CD8-positive, alpha-beta memory T cell (primary cell): ENCODE measurements around the gene RGS14. TPM values are rescaled to one million over a fixed set of nuclear protein-coding genes. Genes with fewer than 3 reads are reported as not detected.
"Not testable (repeated sequence)": the region's sequence is repeated elsewhere in the genome, so short reads cannot be mapped to it uniquely, and the experiment has no call there.

ENCODE experiments used
- CTCF ChIA-PET: fragments of 350-600 bp; sonication (Branson Sonifier 250); formaldehyde crosslinking; loops from one replicate; lab custom pipeline; 2021; ENCODE audit warnings: antibody characterized with exemption; lab: Charles Lee
- POLR2A ChIA-PET: fragments of 350-600 bp; sonication (Branson Sonifier 250); formaldehyde crosslinking; loops from one replicate; lab custom pipeline; 2021; ENCODE audit warnings: antibody characterized with exemption; lab: Charles Lee
- DNase-seq, 5 donors: peaks; one replicate each; pipeline versions ENCODE4 v3.0.0 to v3.0.0-alpha.2; 2020 to 2022; ENCODE audit warnings: mixed read lengths in 1 of 5
- H3K27ac ChIP-seq: one replicate; pipeline ENCODE4 v1.7.0; 2013; ENCODE audit warnings: low read depth, mild to moderate bottlenecking, low read length, moderate library complexity
- H3K27me3 ChIP-seq: 2 replicates; pipeline ENCODE4 v1.7.0; 2013; ENCODE audit warnings: low read length, mild to moderate bottlenecking; ENCODE audit not compliant: insufficient read depth, poor library complexity, severe bottlenecking
- H3K36me3 ChIP-seq: 2 replicates; pipeline ENCODE4 v1.7.0; 2013; ENCODE audit warnings: mild to moderate bottlenecking, low read length, moderate library complexity; ENCODE audit not compliant: insufficient read depth
- H3K4me1 ChIP-seq: 2 replicates; pipeline ENCODE4 v1.7.0; 2013; ENCODE audit warnings: mild to moderate bottlenecking, low read length, moderate library complexity; ENCODE audit not compliant: insufficient read depth
- H3K4me3 ChIP-seq: 2 replicates; pipeline ENCODE4 v1.7.0; 2013; ENCODE audit warnings: mild to moderate bottlenecking, low read length
- H3K9me3 ChIP-seq: 2 replicates; pipeline ENCODE4 v1.7.0; 2013; ENCODE audit warnings: mild to moderate bottlenecking, low read length
- H3K27ac Mint-ChIP-seq, 8 donors: one replicate each; pipeline ENCODE4 v1.8.0; 2020 to 2021; ENCODE audit warnings: mixed read lengths in 8 of 8, mild to moderate bottlenecking in 6 of 8, inconsistent platforms in 3 of 8, moderate library complexity in 3 of 8
- H3K27me3 Mint-ChIP-seq, 2 donors: one replicate each; pipeline ENCODE4 v1.8.0; 2020 to 2021; ENCODE audit warnings: mixed read lengths in 2 of 2, mild to moderate bottlenecking in 1 of 2, moderate library complexity in 1 of 2
- H3K36me3 Mint-ChIP-seq, 3 donors: one replicate each; pipeline ENCODE4 v1.8.0; 2020 to 2021; ENCODE audit warnings: mixed read lengths in 3 of 3, inconsistent platforms in 1 of 3, mild to moderate bottlenecking in 1 of 3
- H3K4me1 Mint-ChIP-seq, 3 donors: one replicate each; pipeline ENCODE4 v1.8.0; 2020 to 2021; ENCODE audit warnings: mixed read lengths in 3 of 3, inconsistent platforms in 1 of 3, mild to moderate bottlenecking in 1 of 3
- H3K4me3 Mint-ChIP-seq, 7 donors: one replicate each; pipeline ENCODE4 v1.8.0; 2020 to 2021; ENCODE audit warnings: mixed read lengths in 7 of 7, mild to moderate bottlenecking in 6 of 7, moderate library complexity in 4 of 7, inconsistent platforms in 2 of 7
- H3K9me3 Mint-ChIP-seq, 5 donors: one replicate each; pipeline ENCODE4 v1.8.0; 2020 to 2022; ENCODE audit warnings: mixed read lengths in 5 of 5, mild to moderate bottlenecking in 3 of 5, moderate library complexity in 2 of 5, inconsistent platforms in 1 of 5
- polyA plus RNA-seq: library from polyadenylated mRNA; unstranded; fragments of 300-500 nt; fragmentation: Illumina TruSeq; gene quantifications from one replicate; pipeline ENCODE4 v1.2.3, GENCODE V29; 2021
- total RNA-seq, 2 experiments: library from RNA; stranded (reverse); gene quantifications; one replicate each; pipeline ENCODE4 v1.2.3, GENCODE V29; 2021

RGS14 gene
- total and polyA plus RNA-seq, 3 experiments from 2014 or later = 60.5 to 83.5 (median 61.9) TPM

GRCh38 chr5:177372034-177372896 is 14.5 kb downstream of the RGS14 start:
- H3K9me3 Mint-ChIP-seq = no peaks in the 10 kb centered on the region
- Histone ChIP-seq H3K4me3 (peak overlapping the region; percentile 32), H3K27ac (peak overlapping the region; percentile 60), H3K4me1 (peaks cover 61% of the 10 kb centered on the region), H3K36me3 (peaks cover 32% of the 10 kb centered on the region), H3K27me3 (no peaks in the 10 kb centered on the region), H3K9me3 (no peaks in the 10 kb centered on the region)
- H3K4me3 Mint-ChIP-seq = peak overlapping the region; percentile 17 to 83 (median 74)
- peaks cover 52 to 69% (median 64%) of the 10 kb centered on the region in 3 donors for H3K4me1 Mint-ChIP-seq
- peak overlapping the region; percentile 81 to 97 (median 88) for H3K27ac Mint-ChIP-seq
- ChIA-PET POLR2A (interaction anchor here (0.7 to 4.1 kb wide), 7 partner anchors 9 to 83 kb away, joined by 3 to 23 read pairs (median 6); partner anchors contain the start of genes GRK6 and LMAN2), CTCF (interaction anchor here (0.7 to 12.7 kb wide), 12 partner anchors 10 to 129 kb away, joined by 3 to 136 read pairs (median 20); partner anchors contain the start of genes LMAN2, RGS14 and SLC34A1)
- peak in 2 of 5 donors; percentile 31 to 57 for DNase-seq
- peaks cover 13 to 55% (median 15%) of the 10 kb centered on the region in 3 donors for H3K36me3 Mint-ChIP-seq
- H3K27me3 Mint-ChIP-seq = no peaks in the 10 kb centered on the region

DNA sequence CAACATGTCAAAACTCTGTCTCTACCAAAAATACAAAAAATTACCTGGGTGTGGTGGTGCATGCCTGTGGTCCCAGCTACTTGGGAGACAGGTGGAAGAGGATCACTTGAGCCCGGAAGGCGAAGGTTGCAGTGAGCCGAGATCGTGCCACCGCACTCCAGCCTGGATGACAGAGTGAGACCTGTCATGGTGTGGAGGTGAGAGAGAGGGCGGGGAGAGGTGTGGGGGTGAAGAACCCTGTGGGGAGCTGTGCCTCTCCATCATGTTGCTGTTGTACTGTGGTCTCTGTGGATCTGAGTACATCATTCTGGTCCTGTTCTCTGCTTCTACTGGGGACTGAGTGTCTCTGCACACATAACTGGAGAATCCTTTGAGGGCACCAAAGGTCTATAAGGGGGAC is 15.2 kb downstream of the RGS14 start:
- CTCF ChIA-PET = interaction anchor here (1.1 to 12.7 kb wide), 9 partner anchors 9 to 129 kb away, joined by 3 to 136 read pairs (median 31); partner anchors contain the start of genes LMAN2, RGS14 and SLC34A1
- H3K27ac Mint-ChIP-seq = peak overlapping the region; percentile 81 to 97 (median 88)
- no peaks in the 10 kb centered on the region for H3K27me3 ChIP-seq
- no peaks in the 10 kb centered on the region for H3K9me3 ChIP-seq
- no peaks in the 10 kb centered on the region for H3K9me3 Mint-ChIP-seq
- H3K36me3 Mint-ChIP-seq = peaks cover 13 to 49% (median 15%) of the 10 kb centered on the region in 3 donors
- peaks cover 63% of the 10 kb centered on the region for H3K4me1 ChIP-seq
- H3K27ac ChIP-seq = no peak overlapping the region
- H3K4me3 Mint-ChIP-seq = peak overlapping the region; percentile 17 to 83 (median 74)
- peak overlapping the region; percentile 38 for H3K4me3 ChIP-seq
- DNase-seq = peak in 2 of 5 donors; percentile 23 to 36
- no peaks in the 10 kb centered on the region for H3K27me3 Mint-ChIP-seq
- H3K4me1 Mint-ChIP-seq = peaks cover 52 to 69% (median 64%) of the 10 kb centered on the region in 3 donors
- peaks cover 30% of the 10 kb centered on the region for H3K36me3 ChIP-seq
- POLR2A ChIA-PET = interaction anchor here (0.6 to 4.1 kb wide), 6 partner anchors 8 to 82 kb away, joined by 3 to 23 read pairs (median 6); partner anchors contain the start of gene LMAN2

GRCh38 chr5:177373806-177374205 is 16.1 kb downstream of the RGS14 start:
- Histone ChIP-seq H3K27ac (peak overlapping the region; percentile 28), H3K9me3 (no peaks in the 10 kb centered on the region), H3K4me3 (no peak overlapping the region), H3K36me3 (peaks cover 21% of the 10 kb centered on the region), H3K4me1 (peaks cover 68% of the 10 kb centered on the region), H3K27me3 (no peaks in the 10 kb centered on the region)
- peaks cover 6 to 40% (median 10%) of the 10 kb centered on the region in 3 donors for H3K36me3 Mint-ChIP-seq
- H3K4me3 Mint-ChIP-seq = peak overlapping the region in 4 of 7 donors; percentile 12 to 79 (median 54)
- no peaks in the 10 kb centered on the region for H3K9me3 Mint-ChIP-seq
- CTCF ChIA-PET = interaction anchor here (1.1 to 12.7 kb wide), 6 partner anchors 9 to 64 kb away, joined by 5 to 136 read pairs (median 40); partner anchors contain the start of genes LMAN2 and RGS14
- DNase-seq = no peak
- peak overlapping the region; percentile 72 to 94 (median 86) for H3K27ac Mint-ChIP-seq
- no peaks in the 10 kb centered on the region for H3K27me3 Mint-ChIP-seq
- peaks cover 48 to 61% (median 57%) of the 10 kb centered on the region in 3 donors for H3K4me1 Mint-ChIP-seq
- POLR2A ChIA-PET = interaction anchor here (0.6 to 4.1 kb wide), 3 partner anchors 22 to 75 kb away, joined by 3 to 23 read pairs (median 3); partner anchors contain the start of gene LMAN2

GRCh38 chr5:177374211-177374610 is 16.5 kb downstream of the RGS14 start:
- ChIA-PET POLR2A (interaction anchor here (0.6 to 4.1 kb wide), 4 partner anchors 8 to 66 kb away, joined by 3 to 23 read pairs (median 4); partner anchors contain the start of gene LMAN2), CTCF (interaction anchor here (1.1 to 12.7 kb wide), 5 partner anchors 10 to 29 kb away, joined by 5 to 136 read pairs (median 64); partner anchors contain the start of genes LMAN2 and RGS14)
- H3K4me1 Mint-ChIP-seq = peaks cover 45 to 60% (median 56%) of the 10 kb centered on the region in 3 donors
- H3K9me3 Mint-ChIP-seq = no peaks in the 10 kb centered on the region
- no peak for DNase-seq
- no peaks in the 10 kb centered on the region for H3K27me3 ChIP-seq
- no peaks in the 10 kb centered on the region for H3K27me3 Mint-ChIP-seq
- peaks cover 19% of the 10 kb centered on the region for H3K36me3 ChIP-seq
- H3K27ac ChIP-seq = no peak overlapping the region
- peaks cover 2 to 36% (median 6%) of the 10 kb centered on the region in 3 donors for H3K36me3 Mint-ChIP-seq
- peak overlapping the region in 3 of 7 donors; percentile 12 to 76 (median 54) for H3K4me3 Mint-ChIP-seq
- peaks cover 68% of the 10 kb centered on the region for H3K4me1 ChIP-seq
- peak overlapping the region; percentile 72 to 96 (median 86) for H3K27ac Mint-ChIP-seq
- no peak overlapping the region for H3K4me3 ChIP-seq
- no peaks in the 10 kb centered on the region for H3K9me3 ChIP-seq

DNA sequence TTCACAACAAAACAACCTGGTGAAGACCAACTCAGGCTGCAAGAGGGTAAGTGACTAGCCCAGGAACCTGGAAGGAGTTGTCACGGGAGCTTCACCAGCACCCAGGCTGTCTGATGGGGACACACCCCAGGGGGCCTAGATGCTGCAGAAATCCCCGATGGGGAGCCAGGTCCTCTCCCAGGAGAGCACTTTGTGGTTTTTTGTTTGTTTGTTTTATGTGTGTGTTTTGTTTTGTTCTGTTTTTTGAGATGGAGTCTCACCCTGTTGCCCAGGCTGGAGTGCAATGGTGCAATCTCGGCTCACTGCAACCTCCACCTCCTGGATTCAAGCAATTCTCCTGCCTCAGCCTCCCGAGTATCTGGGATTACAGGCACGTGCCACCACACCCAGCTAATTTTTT is 17.8 kb downstream of the RGS14 start:
- H3K27me3 ChIP-seq, H3K27me3 Mint-ChIP-seq, H3K36me3 ChIP-seq, H3K9me3 ChIP-seq, H3K9me3 Mint-ChIP-seq, POLR2A ChIA-PET, H3K27ac ChIP-seq, H3K4me3 ChIP-seq, DNase-seq, H3K4me3 Mint-ChIP-seq: not testable (repeated sequence)
- Mint-ChIP-seq H3K4me1 (peaks cover 44 to 56% (median 49%) of the 10 kb centered on the region in 3 donors), H3K27ac (peak overlapping the region in 5 of 8 donors; percentile 65 to 96 (median 84)), H3K36me3 (peaks cover 0 to 23% (median 3%) of the 10 kb centered on the region in 3 donors)
- CTCF ChIA-PET = interaction anchor here (2.3 to 12.7 kb wide), 3 partner anchors 15 to 82 kb away, joined by 5 to 136 read pairs (median 32); no protein-coding TSS in a partner anchor
- H3K4me1 ChIP-seq = peaks cover 62% of the 10 kb centered on the region

GRCh38 chr5:177376107-177376506 is 18.4 kb downstream of the RGS14 start:
- H3K9me3 ChIP-seq = no peaks in the 10 kb centered on the region
- Mint-ChIP-seq H3K4me1 (peaks cover 44 to 52% (median 49%) of the 10 kb centered on the region in 3 donors), H3K4me3 (no peak overlapping the region), H3K27me3 (no peaks in the 10 kb centered on the region), H3K9me3 (no peaks in the 10 kb centered on the region), H3K27ac (peak overlapping the region in 7 of 8 donors; percentile 11 to 84 (median 47)), H3K36me3 (peaks cover 0 to 22% (median 3%) of the 10 kb centered on the region in 3 donors)
- no peak for DNase-seq
- ChIA-PET POLR2A (no interaction called here), CTCF (interaction anchor here (1.1 to 4.5 kb wide), 4 partner anchors 14 to 126 kb away, joined by 3 to 32 read pairs (median 6); no protein-coding TSS in a partner anchor)
- H3K27ac ChIP-seq = no peak overlapping the region
- peaks cover 61% of the 10 kb centered on the region for H3K4me1 ChIP-seq
- H3K36me3 ChIP-seq = peaks cover 7% of the 10 kb centered on the region
- no peaks in the 10 kb centered on the region for H3K27me3 ChIP-seq
- H3K4me3 ChIP-seq = no peak overlapping the region
